Mesenteric fat pad (tissue), 1 donor: ENCODE measurements around the gene SLC6A3. TPM values are rescaled to one million over a fixed set of nuclear protein-coding genes. Genes with fewer than 3 reads are reported as not detected.

Source experiments
- DNase-seq: peaks from one replicate; pipeline ENCODE4 v3.0.0-alpha.2; 2020; ENCODE audit warnings: low spot score
- total RNA-seq: library from RNA; stranded (reverse); fragmentation: NEBNext Ultra II Directional; extraction: Animal tissue kit (Norgen Biotek cat#: 25700); gene quantifications from one replicate; pipeline ENCODE4 v1.2.1, GENCODE V29; 2021
- donor health status: DM: yes; HTN: yes; CAD: no.

Gene SLC6A3
- total RNA-seq, 1 donor from 2014 or later, result not detected

DNA sequence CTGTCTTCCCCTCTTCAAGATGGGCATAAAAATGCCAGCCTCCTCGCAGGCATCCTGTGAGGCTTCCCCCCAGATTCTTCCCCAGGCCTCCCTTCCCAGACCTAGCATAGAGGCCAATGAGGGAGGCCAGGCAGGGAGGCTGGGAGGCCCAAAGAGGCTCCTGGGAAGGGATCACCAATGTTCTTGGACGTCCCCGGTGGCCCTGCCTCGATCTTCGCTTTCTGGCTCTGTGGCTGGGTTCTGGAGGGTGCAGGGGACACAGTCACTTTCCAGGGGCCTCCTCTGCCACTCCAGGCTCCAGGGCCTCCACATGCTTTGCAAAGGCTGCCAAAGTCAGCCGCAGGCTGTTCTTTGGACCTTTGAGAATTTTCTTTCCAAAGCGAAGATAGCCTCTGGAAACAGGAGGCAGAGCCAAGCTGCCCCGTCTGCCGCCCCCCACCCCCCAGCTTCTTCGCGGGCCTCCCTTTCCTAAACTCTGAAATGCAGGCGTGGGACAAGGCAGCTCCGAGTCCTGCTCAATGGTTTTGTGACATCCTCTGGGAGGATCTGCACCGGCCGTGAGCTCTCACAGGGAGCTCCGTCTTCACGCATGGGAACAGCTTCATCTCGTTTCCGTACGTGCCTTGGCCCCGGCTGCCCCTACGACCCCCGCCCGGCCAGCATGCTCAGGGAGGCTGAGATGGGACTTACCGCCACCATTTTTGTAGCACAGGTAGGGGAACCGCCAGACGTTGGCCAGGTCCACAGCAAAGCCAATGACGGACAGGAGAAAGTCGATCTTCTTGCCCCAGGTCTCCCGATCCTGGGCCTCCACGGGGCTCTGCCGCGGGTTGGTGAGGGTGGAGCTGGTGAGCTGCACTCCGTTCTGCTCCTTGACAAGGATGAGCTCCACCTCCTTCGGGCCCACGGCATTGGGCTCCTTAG is 2.8 kb downstream of the SLC6A3 start:
- peak; percentile 85 for DNase-seq

GRCh38 chr5:1441166-1441865 is 3.9 kb downstream of the SLC6A3 start:
- peak; percentile 86 for DNase-seq

GRCh38 chr5:1440098-1440493 is 5.1 kb downstream of the SLC6A3 start:
- DNase-seq, result no peak

DNA sequence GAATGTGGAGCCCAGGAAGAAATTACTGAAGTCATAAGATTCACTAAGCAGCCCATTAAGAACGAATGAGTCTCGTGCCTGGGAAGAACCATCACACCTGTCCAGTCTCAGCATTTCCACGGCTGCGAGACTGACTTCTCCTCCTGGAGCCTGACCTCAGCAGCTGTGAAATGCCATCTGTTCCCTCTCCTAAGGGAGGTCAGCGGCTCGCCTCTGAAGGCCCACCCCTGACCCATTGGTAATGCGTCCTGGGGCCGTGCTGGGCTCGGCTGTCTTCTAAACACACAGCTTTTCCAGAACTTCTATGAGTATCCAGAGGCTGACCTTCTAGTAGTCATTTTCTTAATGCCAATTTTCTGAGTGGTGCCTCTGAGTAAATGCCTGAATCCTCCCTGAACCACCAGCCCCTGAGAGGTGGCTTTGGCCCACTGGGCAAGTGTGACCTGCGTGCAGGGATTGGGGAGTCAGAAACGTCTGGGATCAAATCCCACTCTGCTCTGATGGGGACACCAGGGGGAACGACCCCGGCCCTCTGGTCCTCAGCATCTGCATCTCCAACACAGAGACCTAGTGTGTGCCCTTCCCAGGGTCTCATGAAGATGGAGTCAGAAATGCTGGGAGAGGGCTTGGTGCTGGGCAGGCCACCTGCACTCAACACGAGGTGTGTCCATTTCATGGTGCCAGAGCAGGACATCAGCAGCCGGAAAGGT is 5.7 kb downstream of the SLC6A3 start:
- DNase-seq, result peak; percentile 51

DNA sequence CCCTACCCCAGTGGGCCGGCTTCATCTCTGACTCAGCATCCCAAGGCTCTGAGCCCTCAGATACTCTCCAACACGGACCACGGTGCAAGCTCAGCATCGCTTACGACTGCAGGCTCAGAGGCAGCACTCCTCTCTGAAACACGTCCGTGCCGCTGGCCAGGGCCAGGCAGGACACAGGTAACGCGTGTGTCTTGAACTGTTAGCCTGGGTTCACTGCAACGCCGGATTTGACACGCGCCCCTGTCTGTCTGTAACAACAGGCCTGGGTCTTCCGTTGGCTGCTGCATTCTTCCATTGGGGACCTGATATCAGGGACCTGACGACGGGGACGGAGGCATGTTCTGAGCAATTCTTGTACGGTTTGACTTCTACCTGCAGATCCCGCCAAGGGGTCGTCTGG is 6.4 kb downstream of the SLC6A3 start:
- no peak for DNase-seq

- DNase-seq, result peak; percentile 87
Observed at GRCh38 chr5:1437876-1438559, 7.2 kb downstream of the SLC6A3 start.

DNA sequence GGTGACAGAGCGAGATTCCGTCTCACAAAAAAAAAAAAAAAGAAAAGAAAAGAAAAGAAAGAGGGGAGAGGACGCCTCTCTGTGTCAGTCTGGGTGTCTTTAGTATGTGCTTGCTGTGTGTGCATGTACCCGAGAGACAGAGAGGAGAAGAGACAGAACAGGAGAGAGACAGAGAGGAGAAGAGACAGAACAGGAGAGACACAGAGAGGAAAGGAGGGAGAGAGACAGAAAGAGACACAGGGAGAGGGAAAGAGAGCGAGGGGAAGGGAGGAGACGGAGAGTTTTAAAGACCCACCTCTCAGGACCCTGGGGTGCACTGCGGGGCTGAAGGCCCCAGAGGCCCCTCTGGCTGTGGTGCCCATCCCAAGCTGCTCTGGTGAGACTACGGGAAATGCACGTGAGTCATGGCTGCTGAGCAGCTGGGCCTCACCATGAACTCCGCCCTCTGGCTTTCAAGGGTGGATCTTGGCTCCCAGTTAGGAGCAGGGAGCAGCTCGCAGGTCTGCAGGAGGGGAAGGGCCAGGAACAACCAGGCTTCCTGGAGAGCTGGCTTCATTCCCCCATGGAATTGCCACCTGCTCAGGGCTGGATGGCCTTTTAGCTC is 7.9 kb downstream of the SLC6A3 start:
- no peak for DNase-seq

DNA sequence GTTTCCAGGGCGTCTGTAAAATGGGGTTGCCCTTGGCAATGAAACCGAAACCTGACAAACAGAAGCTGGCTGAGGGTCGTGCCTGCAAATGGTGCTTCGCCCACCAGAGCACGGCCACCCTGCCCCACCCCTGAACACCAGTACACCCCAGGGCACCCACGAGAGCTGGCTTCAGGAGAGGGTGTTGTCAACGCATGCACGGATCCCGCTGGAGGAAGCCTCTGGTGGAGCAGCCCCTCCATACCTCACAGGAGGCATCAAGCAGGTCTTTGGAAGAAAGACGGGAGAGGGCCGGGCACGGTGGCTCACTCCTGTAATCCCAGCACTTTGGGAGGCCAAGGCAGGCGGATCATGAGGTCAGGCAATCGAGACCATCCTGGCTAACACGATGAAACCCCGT is 8.6 kb downstream of the SLC6A3 start:
- no peak for DNase-seq

DNA sequence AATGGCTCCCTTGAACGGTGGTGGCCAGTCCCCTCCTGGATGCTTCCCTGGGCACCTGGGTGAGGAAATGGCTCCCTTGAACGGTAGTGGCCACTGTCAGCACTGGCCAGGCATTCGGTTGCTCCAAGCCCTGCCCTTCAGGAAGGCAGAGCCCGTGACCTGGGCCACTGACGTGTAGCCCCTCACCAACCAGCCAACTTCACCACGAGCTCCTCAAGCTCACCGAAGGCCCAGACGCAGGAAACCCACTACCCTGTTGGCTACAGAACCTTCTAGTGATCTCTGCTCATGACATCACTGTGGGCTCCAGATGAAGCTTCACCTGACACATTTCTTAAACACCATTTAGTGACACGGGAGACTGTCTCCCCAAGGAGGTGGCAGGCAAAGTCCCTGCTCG is 9.2 kb downstream of the SLC6A3 start:
- DNase-seq, result peak; percentile 79

DNA sequence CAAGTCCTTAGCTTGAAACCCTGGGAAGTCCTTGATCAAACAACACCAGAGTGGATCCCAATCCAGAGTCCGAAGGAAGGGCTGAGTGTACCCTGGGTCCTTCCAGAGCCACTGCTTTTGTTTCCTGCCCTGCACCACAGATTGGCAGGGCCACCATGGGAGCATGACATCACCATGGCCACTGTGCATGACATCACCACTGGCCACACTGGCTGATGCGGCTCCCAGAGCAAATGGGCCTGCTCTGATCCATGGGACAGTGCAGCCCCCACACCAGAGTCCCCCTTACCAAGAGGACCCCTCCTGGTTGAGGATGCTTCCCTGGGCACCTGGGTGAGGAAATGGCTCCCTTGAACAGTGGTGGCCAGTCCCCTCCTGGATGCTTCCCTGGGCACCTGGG is 9.9 kb downstream of the SLC6A3 start:
- DNase-seq, result peak; percentile 86

GRCh38 chr5:1432296-1432695 is 12.9 kb downstream of the SLC6A3 start:
- peak; percentile 80 for DNase-seq

DNA sequence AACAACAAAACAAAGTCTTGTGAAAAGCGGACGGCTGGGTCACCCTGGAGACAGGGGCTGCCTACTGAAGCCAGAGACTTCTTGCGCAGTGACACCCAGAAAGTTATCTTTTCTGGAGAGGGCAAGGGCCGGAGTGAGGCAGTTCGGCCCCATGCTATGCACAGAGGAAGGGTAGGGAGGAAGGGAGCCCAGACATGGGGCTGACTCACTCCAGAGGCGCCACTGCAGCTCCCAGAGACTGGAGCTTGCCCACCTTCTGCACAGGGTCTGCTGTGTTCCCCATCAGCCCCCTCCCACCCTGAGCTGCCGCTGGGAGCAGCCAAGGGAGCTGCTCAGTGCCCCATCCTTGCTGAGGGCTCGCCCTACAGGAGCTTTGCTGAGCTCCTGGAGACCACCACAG is 13.3 kb downstream of the SLC6A3 start:
- DNase-seq, result peak; percentile 59

DNA sequence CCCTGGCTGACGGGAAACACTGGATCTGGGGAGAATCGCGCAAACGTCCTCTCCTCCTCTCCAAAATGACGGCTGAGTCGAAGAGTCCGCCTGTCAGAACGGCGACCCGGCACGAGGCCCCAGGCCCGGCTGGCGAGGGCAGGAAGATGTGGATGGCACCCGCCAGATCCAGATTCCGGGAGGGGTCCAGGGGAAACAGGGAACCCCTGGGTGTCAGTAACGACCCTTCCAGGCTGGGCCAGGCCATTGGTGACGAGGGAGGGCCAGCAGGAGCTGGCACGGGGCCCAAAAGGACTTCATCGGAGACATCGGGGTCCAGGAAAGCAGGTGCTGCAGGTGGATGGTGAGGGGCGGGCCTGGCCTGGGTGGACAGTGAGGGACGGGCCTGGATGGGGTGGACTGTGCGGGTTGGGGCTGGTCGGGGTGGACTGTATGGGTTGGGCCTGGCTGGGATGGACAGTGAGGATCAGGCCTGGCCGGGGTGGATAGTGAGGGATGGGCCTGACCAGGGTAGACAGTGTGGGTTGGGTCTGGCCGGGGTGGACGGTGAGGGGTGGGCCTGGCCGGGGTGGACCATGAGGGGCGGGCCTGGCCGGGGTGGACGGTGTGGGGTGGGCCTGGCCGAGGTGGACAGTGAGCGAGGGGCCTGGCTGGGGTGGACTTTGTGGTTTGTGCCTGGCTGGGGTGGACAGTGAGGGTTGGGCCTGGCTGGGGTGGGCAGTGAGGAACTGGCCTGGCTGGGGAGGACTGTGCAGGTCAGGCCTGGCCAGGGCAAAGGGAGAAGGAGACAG is 14.0 kb downstream of the SLC6A3 start:
- DNase-seq, result peak; percentile 88

- peak; percentile 78 for DNase-seq
Observed at GRCh38 chr5:1430121-1430795, 15.0 kb downstream of the SLC6A3 start.

- DNase-seq, result peak; percentile 65
Observed at GRCh38 chr5:1429496-1429895, 15.7 kb downstream of the SLC6A3 start.

DNA sequence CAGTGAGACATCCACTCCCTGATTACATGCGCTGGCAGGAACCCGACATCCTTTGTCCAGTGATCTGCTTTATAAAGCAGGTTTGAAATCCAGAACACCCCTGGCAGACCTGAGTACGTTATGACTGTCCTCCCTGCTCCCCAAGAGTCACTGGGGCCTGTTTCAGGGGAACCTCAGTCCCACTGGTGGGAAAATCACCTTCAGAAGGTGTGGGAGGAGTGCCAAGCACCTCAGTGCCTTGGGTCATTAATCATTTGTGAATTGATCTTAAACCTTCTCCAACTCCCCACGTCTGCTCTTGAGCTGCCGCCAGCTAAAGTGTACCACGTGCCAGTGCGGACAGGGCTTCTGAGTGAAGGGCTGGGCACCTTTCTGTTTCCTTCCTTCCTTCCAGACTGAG is 16.2 kb downstream of the SLC6A3 start:
- peak; percentile 43 for DNase-seq

DNA sequence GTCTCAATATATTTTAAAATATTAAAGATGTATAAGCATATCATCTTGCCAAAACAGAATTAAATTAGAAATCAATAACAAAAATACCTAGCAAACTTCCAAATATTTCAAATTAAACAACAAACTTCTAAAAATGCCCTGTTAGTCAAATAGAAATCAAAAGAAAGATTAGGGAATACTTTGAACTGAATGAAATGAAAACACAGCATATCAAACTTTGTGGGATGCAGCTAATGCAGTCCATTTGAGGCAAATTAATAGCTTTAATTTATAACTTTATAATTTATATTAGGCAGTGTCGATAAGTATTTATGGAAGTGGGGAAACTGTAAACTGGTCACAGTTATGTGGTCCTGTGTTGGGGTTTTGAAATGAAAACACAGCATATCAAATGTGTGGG is 17.1 kb downstream of the SLC6A3 start:
- no peak for DNase-seq

GRCh38 chr5:1424716-1425115 is 20.5 kb downstream of the SLC6A3 start:
- DNase-seq, result no peak

DNA sequence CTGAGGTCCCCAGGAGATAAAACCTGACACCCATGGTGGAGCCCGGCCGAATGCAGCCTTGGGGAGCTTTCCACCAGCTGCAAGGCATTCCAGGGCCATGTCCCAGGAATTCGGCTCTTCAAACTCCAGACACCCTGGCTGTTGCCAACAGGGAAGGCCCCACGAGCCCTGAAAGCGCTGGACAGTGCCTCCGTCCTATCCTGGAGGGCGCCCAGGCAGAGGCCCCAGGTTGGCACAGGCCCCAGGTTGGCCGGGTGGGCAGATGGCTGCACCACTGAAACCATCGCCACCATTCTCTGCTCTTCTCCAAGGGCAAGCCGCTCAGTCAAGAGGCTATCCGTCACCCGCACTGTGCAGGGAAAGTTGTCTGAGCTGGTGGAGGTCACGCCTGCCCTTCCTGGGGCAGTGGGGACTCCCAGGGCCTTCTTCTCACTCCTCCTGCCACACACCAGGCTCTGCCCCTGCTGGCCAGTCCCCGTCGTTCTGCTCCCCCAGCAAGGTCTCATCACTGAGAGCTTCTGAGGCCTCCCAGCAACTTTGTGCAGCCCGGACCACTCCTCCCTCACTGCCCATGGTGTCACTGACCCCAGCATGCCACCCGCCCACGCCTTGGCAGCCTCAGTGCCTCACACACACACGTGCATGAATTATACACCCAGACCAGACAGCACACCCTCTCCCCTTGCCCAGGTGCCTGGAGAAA is 21.2 kb downstream of the SLC6A3 start:
- DNase-seq, result no peak
